Naive thymus-derived CD8-positive, alpha-beta T cell (primary cell): Measurements from ENCODE around the gene SLC4A8. TPM values are rescaled to one million over a fixed set of nuclear protein-coding genes. Genes with fewer than 3 reads are reported as not detected.

Experiments used
- ATAC-seq, 2 donors: fragments of 150-1000 bp; cut with Tn5 transposase in 1 of 2; sonication (Bioruptor Pico), chemical (Tn5 transposase) in 1 of 2; 1 replicate in 1 of 2; 2 replicates in 1 of 2; pipeline ENCODE4 v1.10.0; 2021; ENCODE audit warnings: mild to moderate bottlenecking in 2 of 2, moderate library complexity in 2 of 2
- POLR2A ChIA-PET: fragments of 350-600 bp; sonication (Branson Sonifier 250); formaldehyde crosslinking; loops from one replicate; lab custom pipeline; 2021; ENCODE audit warnings: antibody characterized with exemption; lab: Charles Lee
- DNase-seq, 10 donors: peaks; one replicate each; pipeline versions ENCODE4 v3.0.0 to v3.0.0-alpha.2; 2020 to 2022
- H3K27ac Mint-ChIP-seq, 10 donors: one replicate each; pipeline ENCODE4 v1.8.0; 2020 to 2022; ENCODE audit warnings: mild to moderate bottlenecking in 10 of 10, mixed read lengths in 10 of 10, moderate library complexity in 4 of 10, inconsistent platforms in 1 of 10
- H3K27me3 Mint-ChIP-seq, 5 donors: one replicate each; pipeline ENCODE4 v1.8.0; 2021 to 2022; ENCODE audit warnings: mixed read lengths in 5 of 5
- H3K36me3 Mint-ChIP-seq, 3 donors: one replicate each; pipeline ENCODE4 v1.8.0; 2020 to 2022; ENCODE audit warnings: mixed read lengths in 3 of 3, mild to moderate bottlenecking in 2 of 3, inconsistent platforms in 1 of 3
- H3K4me1 Mint-ChIP-seq, 4 donors: one replicate each; pipeline ENCODE4 v1.8.0; 2021 to 2022; ENCODE audit warnings: mixed read lengths in 4 of 4
- H3K4me3 Mint-ChIP-seq, 10 donors: one replicate each; pipeline ENCODE4 v1.8.0; 2020 to 2022; ENCODE audit warnings: mild to moderate bottlenecking in 10 of 10, mixed read lengths in 10 of 10, moderate library complexity in 6 of 10, inconsistent platforms in 1 of 10
- H3K9me3 Mint-ChIP-seq, 9 donors: one replicate each; pipeline ENCODE4 v1.8.0; 2020 to 2022; ENCODE audit warnings: mixed read lengths in 9 of 9, mild to moderate bottlenecking in 3 of 9, inconsistent platforms in 1 of 9, moderate library complexity in 1 of 9
- polyA plus RNA-seq, 3 donors: library from polyadenylated mRNA; unstranded; fragments of 300-500 nt; fragmentation: Illumina TruSeq; gene quantifications; one replicate each; pipeline ENCODE4 v1.2.3, GENCODE V29; 2021
- total RNA-seq, 8 experiments: library from RNA in 2 of 8; stranded (reverse) in 2 of 8; gene quantifications; one replicate each; pipeline ENCODE4 v1.2.3 and lab custom pipeline; 2021 to 2026

SLC4A8 gene
- total and polyA plus RNA-seq, 5 experiments from 2014 or later: 0.41 to 0.99 (median 0.52) TPM

- DNase-seq: no peak
- POLR2A ChIA-PET: interaction anchor here (1.0 to 1.1 kb wide), 3 partner anchors 10 to 20 kb away, joined by 4 to 7 read pairs (median 4); no protein-coding TSS in a partner anchor
Measured at GRCh38 chr12:51388846-51389245, 35.8 kb upstream of the SLC4A8 start.

GRCh38 chr12:51389302-51389999, 35.2 kb upstream of the SLC4A8 start:
- ATAC-seq: peak in 1 of 2 donors; percentile 13
- DNase-seq: peak in 4 of 10 donors; percentile 13 to 46 (median 32)
- H3K27ac Mint-ChIP-seq: peak overlapping the region in 8 of 10 donors; percentile 1 to 81 (median 64)
- peaks cover 40 to 75% (median 70%) of the 10 kb centered on the region in 4 donors for H3K4me1 Mint-ChIP-seq
- peaks cover 0 to 1% (median 0%) of the 10 kb centered on the region in 5 donors for H3K27me3 Mint-ChIP-seq
- H3K36me3 Mint-ChIP-seq: no peaks in the 10 kb centered on the region
- no peaks in the 10 kb centered on the region for H3K9me3 Mint-ChIP-seq
- peak overlapping the region in 5 of 10 donors; percentile 10 to 92 (median 43) for H3K4me3 Mint-ChIP-seq
- POLR2A ChIA-PET: interaction anchor here (0.7 to 2.9 kb wide), 6 partner anchors 11 to 633 kb away, joined by 3 to 12 read pairs (median 4); no protein-coding TSS in a partner anchor

More at GRCh38 chr12:51388846-51389245, 35.8 kb upstream of the SLC4A8 start:
- H3K4me3 Mint-ChIP-seq: peak overlapping the region in 3 of 10 donors; percentile 5 to 41 (median 21)
- peaks cover 0 to 1% (median 0%) of the 10 kb centered on the region in 5 donors for H3K27me3 Mint-ChIP-seq
- H3K36me3 Mint-ChIP-seq: no peaks in the 10 kb centered on the region
- H3K27ac Mint-ChIP-seq: peak overlapping the region in 8 of 10 donors; percentile 13 to 57 (median 40)
- H3K4me1 Mint-ChIP-seq: peaks cover 38 to 73% (median 69%) of the 10 kb centered on the region in 4 donors
- no peaks in the 10 kb centered on the region for H3K9me3 Mint-ChIP-seq
- no peak for ATAC-seq

GRCh38 chr12:51390457-51390856, 34.2 kb upstream of the SLC4A8 start:
- Mint-ChIP-seq H3K27me3 (peaks cover 0 to 1% (median 0%) of the 10 kb centered on the region in 5 donors), H3K36me3 (no peaks in the 10 kb centered on the region), H3K9me3 (no peaks in the 10 kb centered on the region), H3K27ac (peak overlapping the region; percentile 76 to 95 (median 88)), H3K4me1 (peaks cover 44 to 84% (median 78%) of the 10 kb centered on the region in 4 donors), H3K4me3 (peak overlapping the region; percentile 88 to 95 (median 92))
- ATAC-seq: no peak
- POLR2A ChIA-PET: interaction anchor here (0.7 to 2.9 kb wide), 4 partner anchors 17 to 632 kb away, joined by 3 to 12 read pairs (median 4); no protein-coding TSS in a partner anchor
- DNase-seq: no peak

GRCh38 chr12:51390891-51391282, 33.7 kb upstream of the SLC4A8 start:
- Mint-ChIP-seq H3K4me3 (peak overlapping the region; percentile 88 to 95 (median 92)), H3K4me1 (peaks cover 46 to 84% (median 82%) of the 10 kb centered on the region in 4 donors), H3K27ac (peak overlapping the region; percentile 76 to 95 (median 88)), H3K36me3 (no peaks in the 10 kb centered on the region), H3K9me3 (no peaks in the 10 kb centered on the region), H3K27me3 (no peaks in the 10 kb centered on the region)
- DNase-seq: peak in 1 of 10 donors; percentile 26
- ATAC-seq: peak; percentile 24 to 37
- POLR2A ChIA-PET: interaction anchor here (1.0 to 2.9 kb wide), 4 partner anchors 14 to 632 kb away, joined by 3 to 12 read pairs (median 4); no protein-coding TSS in a partner anchor

- Mint-ChIP-seq H3K27me3 (no peaks in the 10 kb centered on the region), H3K36me3 (no peaks in the 10 kb centered on the region), H3K9me3 (no peaks in the 10 kb centered on the region), H3K4me3 (peak within 1 kb of the TSS; percentile 88 to 95 (median 92)), H3K27ac (peak within 1 kb of the TSS; percentile 78 to 95 (median 90)), H3K4me1 (peaks cover 49 to 85% (median 82%) of the 10 kb centered on the region in 4 donors)
- DNase-seq (peak; percentile 52 to 78 (median 66)), ATAC-seq (peak; percentile 71 to 75)
- POLR2A ChIA-PET: interaction anchor here (0.8 to 2.9 kb wide), 5 partner anchors 10 to 22 kb away, joined by 3 to 12 read pairs (median 4); no protein-coding TSS in a partner anchor
Measured at GRCh38 chr12:51391283-51392123, 33.1 kb upstream of the SLC4A8 start, which contains the start of gene GALNT6. Gene GALNT6, minus strand, starts transcription at chr12:51391406. Its CDS starts 11,625 bp downstream, at chr12:51379781.

- H3K27me3 Mint-ChIP-seq: no peaks in the 10 kb centered on the region
- H3K27ac Mint-ChIP-seq: peak overlapping the region; percentile 66 to 96 (median 91)
- DNase-seq: peak in 6 of 10 donors; percentile 16 to 37 (median 34)
- H3K4me1 Mint-ChIP-seq: peaks cover 49 to 79% (median 76%) of the 10 kb centered on the region in 4 donors
- no peaks in the 10 kb centered on the region for H3K9me3 Mint-ChIP-seq
- no peaks in the 10 kb centered on the region for H3K36me3 Mint-ChIP-seq
- H3K4me3 Mint-ChIP-seq: peak overlapping the region; percentile 78 to 95 (median 88)
- POLR2A ChIA-PET: interaction anchor here (0.8 to 2.9 kb wide), 3 partner anchors 9 to 23 kb away, joined by 3 to 12 read pairs (median 3); no protein-coding TSS in a partner anchor
- ATAC-seq: peak; percentile 25 to 38
Measured at GRCh38 chr12:51392556-51393237, 31.9 kb upstream of the SLC4A8 start.

- POLR2A ChIA-PET: interaction anchor here (1.5 to 2.6 kb wide), 2 partner anchors 11 to 25 kb away, joined by 9 to 10 read pairs; no protein-coding TSS in a partner anchor
- DNase-seq (peak in 6 of 10 donors; percentile 17 to 45 (median 32)), ATAC-seq (peak; percentile 26 to 40)
- peak overlapping the region; percentile 79 to 96 (median 93) for H3K27ac Mint-ChIP-seq
- peak overlapping the region; percentile 78 to 95 (median 88) for H3K4me3 Mint-ChIP-seq
- no peaks in the 10 kb centered on the region for H3K36me3 Mint-ChIP-seq
- H3K27me3 Mint-ChIP-seq: no peaks in the 10 kb centered on the region
- H3K9me3 Mint-ChIP-seq: no peaks in the 10 kb centered on the region
- H3K4me1 Mint-ChIP-seq: peaks cover 40 to 77% (median 64%) of the 10 kb centered on the region in 4 donors
Measured at GRCh38 chr12:51393676-51394545, 30.7 kb upstream of the SLC4A8 start.

GRCh38 chr12:51395283-51396230, 29.1 kb upstream of the SLC4A8 start:
- peak overlapping the region; percentile 77 to 96 (median 90) for H3K27ac Mint-ChIP-seq
- no peaks in the 10 kb centered on the region for H3K36me3 Mint-ChIP-seq
- H3K27me3 Mint-ChIP-seq: no peaks in the 10 kb centered on the region
- DNase-seq (peak in 1 of 10 donors; percentile 15), ATAC-seq (peak in 1 of 2 donors; percentile 13)
- POLR2A ChIA-PET: interaction anchor here (1.6 to 2.6 kb wide), 2 partner anchors 12 to 29 kb away, joined by 4 to 10 read pairs; no protein-coding TSS in a partner anchor
- peak overlapping the region; percentile 78 to 95 (median 88) for H3K4me3 Mint-ChIP-seq
- H3K9me3 Mint-ChIP-seq: no peaks in the 10 kb centered on the region
- H3K4me1 Mint-ChIP-seq: peaks cover 31 to 62% (median 48%) of the 10 kb centered on the region in 4 donors

- Mint-ChIP-seq H3K27me3 (no peaks in the 10 kb centered on the region), H3K36me3 (no peaks in the 10 kb centered on the region), H3K4me3 (no peak overlapping the region), H3K4me1 (peaks cover 27 to 49% (median 35%) of the 10 kb centered on the region in 4 donors), H3K9me3 (no peaks in the 10 kb centered on the region), H3K27ac (no peak overlapping the region)
- ATAC-seq: no peak
- POLR2A ChIA-PET: no interaction called here
- DNase-seq: no peak
Measured at GRCh38 chr12:51397670-51398069, 27.0 kb upstream of the SLC4A8 start.

- H3K27me3 Mint-ChIP-seq: no peaks in the 10 kb centered on the region
- DNase-seq (no peak), ATAC-seq (no peak)
- H3K4me1 Mint-ChIP-seq: peaks cover 11 to 32% (median 17%) of the 10 kb centered on the region in 4 donors
- no peaks in the 10 kb centered on the region for H3K36me3 Mint-ChIP-seq
- POLR2A ChIA-PET: interaction anchor here (0.5 to 0.7 kb wide), 2 partner anchors 259 to 305 kb away, joined by 3 to 5 read pairs; no protein-coding TSS in a partner anchor
- H3K27ac Mint-ChIP-seq: no peak overlapping the region
- no peaks in the 10 kb centered on the region for H3K9me3 Mint-ChIP-seq
- H3K4me3 Mint-ChIP-seq: no peak overlapping the region
Measured at GRCh38 chr12:51399891-51400290, 24.7 kb upstream of the SLC4A8 start.
